Stimulated activated CD4-positive, alpha-beta T cell treated with anti-CD3 and anti-CD28 coated beads, Interleukin-15, amount 100 ng/mL, for 1 hour (primary cell): ENCODE results near the gene GPR32.
"Not testable (repeated sequence)": the region's sequence is repeated elsewhere in the genome, so short reads cannot be mapped to it uniquely, and the experiment has no call there.

Experiments used
- DNase-seq, 2 donors: peaks; one replicate each; pipeline ENCODE4 v3.0.0-alpha.2; 2020; ENCODE audit warnings: low read depth in 1 of 2, low spot score in 1 of 2

Gene GPR32

DNA sequence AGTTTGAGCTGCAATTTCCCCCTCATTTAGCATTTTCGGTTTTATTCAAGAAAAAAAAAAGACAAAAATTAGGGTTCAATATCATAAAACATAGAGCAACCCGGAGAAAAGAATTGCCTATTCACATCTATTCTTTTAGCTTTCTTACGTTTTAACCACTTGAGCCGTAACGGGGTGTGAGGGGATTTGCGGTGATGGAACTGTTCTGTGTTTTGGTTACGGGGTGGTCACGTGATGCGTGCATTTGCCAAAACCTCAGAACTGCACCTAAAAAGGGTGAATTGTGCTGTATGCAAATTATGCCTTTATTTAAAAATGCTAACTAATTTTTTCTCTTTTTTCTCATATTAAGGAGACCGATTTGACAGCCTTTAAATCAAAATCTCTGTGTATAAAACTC lies 25.0 kb upstream of the GPR32 start:
- no peak for DNase-seq

DNA sequence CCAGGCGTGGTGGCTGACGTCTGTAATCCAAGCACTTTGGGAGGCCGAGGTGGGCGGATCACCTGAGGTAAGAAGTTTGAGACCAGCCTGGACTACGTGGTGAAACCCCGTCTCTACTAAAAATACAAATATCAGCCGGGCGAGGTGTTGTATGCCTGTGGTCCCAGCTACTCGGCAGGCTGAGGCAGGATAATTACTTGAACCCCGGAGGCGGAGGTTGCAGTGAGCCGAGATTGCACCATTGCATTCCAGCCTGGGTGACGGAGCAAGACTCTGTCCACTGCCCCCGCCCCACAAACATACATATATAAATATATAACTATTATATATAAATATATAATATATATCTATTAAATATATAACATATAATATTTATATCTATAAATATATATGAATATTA lies 23.1 kb upstream of the GPR32 start:
- not testable (repeated sequence) for DNase-seq

- DNase-seq = no peak
Observed at GRCh38 chr19:50749490-50749889, 20.8 kb upstream of the GPR32 start.

GRCh38 chr19:50750010-50750409 lies 20.3 kb upstream of the GPR32 start:
- no peak for DNase-seq

DNA sequence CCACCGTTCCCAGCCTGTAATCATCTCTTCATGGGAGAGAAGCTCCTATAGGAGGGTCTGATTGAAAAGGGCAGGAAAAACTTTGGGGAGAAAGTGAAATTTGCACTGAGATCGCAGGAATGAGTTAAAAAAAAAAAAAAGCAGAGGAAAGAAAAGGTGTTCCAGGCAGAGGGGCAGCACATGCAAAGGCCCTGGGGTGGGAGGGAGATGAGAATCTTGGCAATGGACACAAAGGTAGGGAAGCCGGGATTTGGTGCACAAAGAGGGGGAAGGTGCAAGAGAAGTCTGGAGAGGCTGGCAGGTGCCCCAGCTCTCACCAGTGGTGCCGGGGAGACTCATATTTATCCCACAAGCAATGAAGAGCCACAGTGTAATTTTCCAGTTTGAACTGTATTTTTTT lies 16.4 kb upstream of the GPR32 start:
- DNase-seq = no peak

GRCh38 chr19:50756244-50756643 lies 14.0 kb upstream of the GPR32 start:
- DNase-seq = not testable (repeated sequence)

DNA sequence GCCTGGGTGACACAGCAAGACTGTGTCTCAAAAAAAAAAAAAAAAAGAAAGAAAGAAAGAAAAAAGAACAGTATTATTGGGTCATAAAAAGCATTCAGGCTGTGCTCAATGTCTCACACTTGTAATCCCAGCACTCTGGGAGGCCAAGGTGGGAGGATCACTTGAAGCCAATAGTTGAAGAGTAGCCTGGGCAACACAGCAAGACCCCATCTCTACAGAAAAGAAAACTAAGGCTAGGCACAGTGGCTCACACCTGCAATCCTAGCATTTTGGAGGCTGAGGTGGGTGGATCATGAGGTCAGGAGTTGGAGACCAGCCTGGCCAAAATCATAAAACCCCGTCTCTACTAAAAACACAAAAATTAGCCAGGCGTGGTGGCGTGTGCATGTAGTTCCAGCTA lies 12.6 kb upstream of the GPR32 start:
- DNase-seq = not testable (repeated sequence)

DNA sequence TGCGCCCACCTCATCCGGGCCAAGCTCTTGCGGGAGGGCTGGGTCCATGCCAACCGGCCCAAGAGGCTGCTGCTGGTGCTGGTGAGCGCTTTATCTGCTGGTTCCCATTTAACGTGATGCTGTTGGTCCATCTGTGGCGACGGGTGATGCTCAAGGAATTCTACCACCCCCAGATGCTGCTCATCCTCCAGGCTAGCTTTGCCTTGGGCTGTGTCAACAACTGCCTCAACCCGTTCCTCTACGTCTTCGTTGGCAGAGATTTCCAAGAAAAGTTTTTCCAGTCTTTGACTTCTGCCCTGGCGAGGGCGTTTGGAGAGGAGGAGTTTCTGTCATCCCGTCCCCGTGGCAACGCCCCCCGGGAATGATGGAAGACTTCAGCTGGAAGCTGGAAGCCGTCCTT lies 11.2 kb upstream of the GPR32 start:
- not testable (repeated sequence) for DNase-seq

DNA sequence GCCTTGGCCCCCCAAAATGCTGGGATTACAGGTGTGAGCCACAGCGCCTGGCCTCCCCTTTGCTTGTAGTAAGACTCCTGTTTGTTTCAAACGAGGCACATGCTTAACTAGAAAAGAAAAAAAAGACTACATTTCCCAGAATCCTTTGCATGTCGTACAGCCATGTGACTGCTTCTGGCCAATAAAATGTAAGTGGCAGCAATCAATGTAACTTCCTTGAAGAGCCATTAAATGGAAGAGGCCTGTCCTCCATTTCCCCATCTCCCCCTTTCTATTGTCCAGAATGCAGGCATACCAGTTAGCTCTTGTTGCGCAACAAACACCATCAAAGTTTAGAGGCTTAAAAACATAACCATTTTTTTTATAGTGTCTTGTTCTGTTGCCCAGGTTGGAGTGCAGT lies 10.4 kb upstream of the GPR32 start:
- DNase-seq = no peak

DNA sequence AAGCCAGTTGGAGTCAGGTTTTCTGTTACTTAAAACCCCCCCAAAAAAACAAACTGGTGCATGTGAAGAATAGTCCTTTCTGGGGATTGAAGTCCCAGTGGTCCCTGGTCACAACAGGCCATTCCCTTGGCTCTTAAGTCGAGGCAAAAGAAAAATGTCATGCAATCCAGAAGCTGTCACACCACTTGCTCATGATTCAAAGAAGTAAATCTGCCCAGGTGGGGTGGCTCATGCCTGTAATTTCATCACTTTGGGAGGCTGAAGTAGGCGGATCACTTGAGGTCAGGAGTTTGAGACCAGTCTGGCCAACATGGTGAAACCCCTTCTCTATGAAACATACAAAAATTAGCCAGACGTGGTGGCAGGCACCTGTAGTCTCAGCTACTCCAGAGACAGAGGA lies 8.8 kb upstream of the GPR32 start:
- not testable (repeated sequence) for DNase-seq

DNA sequence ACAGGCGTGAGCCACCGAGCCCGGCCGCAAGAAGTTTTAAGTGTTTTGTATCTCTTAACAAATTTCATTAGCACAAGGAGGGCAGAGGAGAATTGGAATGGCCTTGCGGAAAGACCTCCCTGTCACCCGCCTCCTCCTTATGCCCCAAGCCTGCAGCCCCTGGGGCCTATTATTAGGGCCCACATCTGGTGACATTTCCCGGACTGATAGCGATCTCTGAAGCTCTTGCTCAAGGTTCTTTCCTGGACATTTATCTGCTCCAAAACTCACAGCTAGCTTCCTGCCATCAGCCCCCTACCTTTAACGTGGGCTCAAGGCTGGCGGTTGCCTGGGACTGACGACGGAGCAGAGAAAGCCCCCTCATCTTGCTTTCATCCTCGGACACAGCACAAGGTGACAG lies 6.7 kb upstream of the GPR32 start:
- not testable (repeated sequence) for DNase-seq

- DNase-seq = no peak
Observed at GRCh38 chr19:50764409-50764808, 5.9 kb upstream of the GPR32 start.

DNA sequence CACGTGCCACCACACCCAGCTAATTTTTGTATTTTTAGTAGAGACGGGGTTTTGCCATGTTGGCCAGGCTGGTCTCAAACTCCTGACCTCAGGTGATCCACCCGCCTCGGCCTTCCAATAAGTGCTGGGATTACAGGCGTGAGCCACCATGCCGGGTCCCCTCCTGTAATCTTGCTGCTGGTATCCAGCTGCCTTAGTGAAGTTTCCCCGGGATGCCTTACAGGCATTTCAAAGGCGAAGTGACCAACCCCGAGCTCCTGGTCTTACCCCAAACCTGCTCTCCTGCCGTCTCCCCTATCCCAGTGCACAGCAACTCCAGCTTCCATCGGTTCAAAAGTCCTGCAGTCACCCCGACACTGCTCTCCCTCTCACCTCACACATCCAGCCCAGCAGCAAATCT lies 3.5 kb upstream of the GPR32 start:
- DNase-seq = not testable (repeated sequence)

- not testable (repeated sequence) for DNase-seq
Observed at GRCh38 chr19:50767263-50767662, 3.0 kb upstream of the GPR32 start.

DNA sequence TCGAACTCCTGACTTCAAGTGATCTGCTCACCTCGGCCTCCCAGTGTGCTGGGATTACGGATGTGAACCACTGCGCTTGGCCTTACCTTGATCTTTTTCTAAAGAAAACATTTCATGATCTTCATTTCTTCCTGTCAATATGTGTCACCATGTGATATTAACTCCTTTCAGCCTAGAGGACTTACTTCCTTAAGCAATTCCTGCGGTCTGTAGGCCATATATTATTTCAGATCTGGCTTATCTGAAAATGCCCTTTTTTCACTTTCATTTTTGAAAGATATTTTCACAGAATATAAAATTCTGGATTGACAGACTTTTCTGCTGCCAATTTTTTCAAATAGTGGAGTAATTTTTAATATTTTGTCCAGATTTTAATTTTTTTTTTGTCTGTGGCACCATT lies 2.0 kb upstream of the GPR32 start:
- no peak for DNase-seq

GRCh38 chr19:50770888-50771287 lies 624 bp downstream of the GPR32 start:
- no peak for DNase-seq

GRCh38 chr19:50772476-50772875 lies 2.2 kb downstream of the GPR32 start:
- no peak for DNase-seq

GRCh38 chr19:50772912-50773311 lies 2.6 kb downstream of the GPR32 start:
- DNase-seq = not testable (repeated sequence)

GRCh38 chr19:50773454-50773853 lies 3.2 kb downstream of the GPR32 start:
- DNase-seq = not testable (repeated sequence)

GRCh38 chr19:50776131-50776530 lies 5.9 kb downstream of the GPR32 start:
- DNase-seq = no peak

GRCh38 chr19:50777261-50777660 lies 7.0 kb downstream of the GPR32 start:
- DNase-seq = no peak

- no peak for DNase-seq
Observed at GRCh38 chr19:50777830-50778303, 7.6 kb downstream of the GPR32 start.

DNA sequence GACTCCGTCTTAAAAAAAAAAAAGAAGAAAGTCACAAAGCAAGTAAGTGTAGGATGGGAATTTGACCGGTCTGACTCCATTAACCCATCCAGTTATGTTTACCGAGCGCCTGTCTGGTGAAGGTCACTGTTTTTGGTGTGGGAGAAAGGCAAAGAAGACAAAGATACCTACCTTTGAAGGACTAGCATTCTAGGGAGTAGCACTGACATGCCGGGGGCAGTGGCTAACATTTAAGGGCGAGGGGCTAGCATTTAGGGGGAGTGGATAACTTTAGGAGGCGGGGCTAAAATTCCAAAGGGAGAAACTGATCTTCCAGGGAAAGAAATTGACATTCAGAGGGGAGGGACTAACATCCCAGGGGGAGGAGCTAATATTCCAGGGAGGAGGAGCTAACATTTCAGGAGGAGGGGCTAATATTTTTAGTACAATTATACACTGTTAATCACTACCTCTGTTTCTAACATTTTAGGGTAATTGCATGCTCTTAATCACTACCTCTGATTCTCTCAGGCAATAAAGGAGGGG lies 8.7 kb downstream of the GPR32 start:
- DNase-seq = no peak
